NB4 (cell line): Measurements from ENCODE around the gene ANTKMT.

Source experiments
- MAX ChIP-seq: IDR thresholded peaks from 2 replicates; pipeline ENCODE4 v1.6.1; 2011; ENCODE audit warnings: low read depth, low read length
- TF ChIP-seq, protein P1 (sequence below): IDR thresholded peaks from one replicate; pipeline ENCODE4 v1.5.1; 2012; ENCODE audit warnings: low read depth, low read length

DNA sequence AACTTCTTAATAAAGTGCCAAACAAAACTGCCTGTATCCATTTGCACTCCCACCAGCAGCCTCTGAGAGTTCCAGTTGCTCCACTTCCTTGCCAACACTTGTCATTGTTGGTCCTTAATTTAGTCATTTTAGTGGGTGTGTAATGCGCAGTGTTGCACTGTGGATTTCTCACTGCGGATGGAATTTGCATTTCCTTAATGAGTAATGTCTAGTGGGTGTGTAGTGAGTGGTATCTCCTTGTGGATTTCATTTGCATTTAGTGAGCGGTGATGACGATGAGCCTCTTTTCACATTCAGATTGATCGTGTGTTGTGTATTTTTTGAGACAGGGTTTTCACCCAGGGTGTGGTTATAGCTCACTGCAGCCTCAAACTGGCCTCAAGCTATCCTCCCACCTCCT is 35.5 kb downstream of the ANTKMT start:
- TF ChIP-seq, protein P1, sequence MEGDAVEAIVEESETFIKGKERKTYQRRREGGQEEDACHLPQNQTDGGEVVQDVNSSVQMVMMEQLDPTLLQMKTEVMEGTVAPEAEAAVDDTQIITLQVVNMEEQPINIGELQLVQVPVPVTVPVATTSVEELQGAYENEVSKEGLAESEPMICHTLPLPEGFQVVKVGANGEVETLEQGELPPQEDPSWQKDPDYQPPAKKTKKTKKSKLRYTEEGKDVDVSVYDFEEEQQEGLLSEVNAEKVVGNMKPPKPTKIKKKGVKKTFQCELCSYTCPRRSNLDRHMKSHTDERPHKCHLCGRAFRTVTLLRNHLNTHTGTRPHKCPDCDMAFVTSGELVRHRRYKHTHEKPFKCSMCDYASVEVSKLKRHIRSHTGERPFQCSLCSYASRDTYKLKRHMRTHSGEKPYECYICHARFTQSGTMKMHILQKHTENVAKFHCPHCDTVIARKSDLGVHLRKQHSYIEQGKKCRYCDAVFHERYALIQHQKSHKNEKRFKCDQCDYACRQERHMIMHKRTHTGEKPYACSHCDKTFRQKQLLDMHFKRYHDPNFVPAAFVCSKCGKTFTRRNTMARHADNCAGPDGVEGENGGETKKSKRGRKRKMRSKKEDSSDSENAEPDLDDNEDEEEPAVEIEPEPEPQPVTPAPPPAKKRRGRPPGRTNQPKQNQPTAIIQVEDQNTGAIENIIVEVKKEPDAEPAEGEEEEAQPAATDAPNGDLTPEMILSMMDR = no peak
- TF ChIP-seq MAX = no peak
